Activated CD4-positive, alpha-beta T cell treated with anti-CD3 and anti-CD28 coated beads, Interleukin-2, Interleukin-6, amounts not matched to agents 100 ng/mL and 50 ng/mL, durations not matched to agents 16 hours and 8 hours (primary cell): ENCODE results near the gene ASRGL1.

ENCODE experiments used
- DNase-seq: peaks from one replicate; pipeline ENCODE4 v3.0.0-alpha.2; 2020

Gene ASRGL1

DNA sequence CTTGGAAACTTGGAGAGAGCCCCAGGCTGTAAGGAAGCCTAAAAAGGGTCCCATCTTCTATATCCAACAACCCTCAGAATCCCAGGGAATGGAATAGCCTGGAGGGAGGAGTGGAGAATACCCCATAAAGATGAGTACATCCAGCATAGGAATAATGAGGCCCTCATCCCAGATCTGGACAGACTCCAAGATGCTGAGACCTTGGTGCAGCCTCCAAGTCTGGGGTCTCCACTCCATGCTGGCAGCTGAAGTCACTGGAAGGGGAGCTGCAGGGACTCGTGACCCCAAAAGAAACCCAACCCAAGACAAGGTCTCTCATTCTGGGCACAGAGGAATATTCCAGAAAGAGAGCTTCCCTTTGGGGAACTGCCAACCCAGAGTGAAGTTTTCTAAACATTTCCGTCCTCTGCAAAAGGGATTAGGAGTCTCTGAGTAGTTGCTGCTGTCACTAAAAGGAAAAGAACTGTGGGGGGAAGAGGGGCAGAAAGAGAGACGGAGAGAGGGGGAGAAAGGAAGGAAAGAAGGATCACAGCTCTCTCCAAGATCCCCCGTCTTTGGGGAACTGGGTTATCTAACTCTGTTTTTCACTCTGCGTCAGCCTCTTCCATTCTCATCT is 82.2 kb downstream of the ASRGL1 start:
- DNase-seq, result no peak

DNA sequence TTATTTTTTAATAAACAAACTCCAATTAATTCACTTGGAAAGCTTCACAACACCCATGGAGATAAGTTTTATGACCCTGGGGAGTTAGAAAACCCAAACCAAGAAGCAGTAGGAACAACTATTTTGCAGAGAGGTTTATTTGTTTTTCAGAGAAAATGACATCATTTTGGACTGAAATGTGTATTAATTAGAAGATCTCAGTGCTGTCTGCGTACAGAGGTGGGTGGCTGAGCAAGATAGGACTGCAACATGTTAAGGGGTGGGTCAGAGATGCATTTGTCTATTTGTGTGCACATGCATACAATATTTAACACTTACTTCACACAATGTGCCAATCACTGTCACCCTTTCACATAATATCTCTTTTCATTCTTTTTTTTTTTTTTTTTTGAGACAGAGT is 82.7 kb downstream of the ASRGL1 start:
- DNase-seq, result no peak

DNA sequence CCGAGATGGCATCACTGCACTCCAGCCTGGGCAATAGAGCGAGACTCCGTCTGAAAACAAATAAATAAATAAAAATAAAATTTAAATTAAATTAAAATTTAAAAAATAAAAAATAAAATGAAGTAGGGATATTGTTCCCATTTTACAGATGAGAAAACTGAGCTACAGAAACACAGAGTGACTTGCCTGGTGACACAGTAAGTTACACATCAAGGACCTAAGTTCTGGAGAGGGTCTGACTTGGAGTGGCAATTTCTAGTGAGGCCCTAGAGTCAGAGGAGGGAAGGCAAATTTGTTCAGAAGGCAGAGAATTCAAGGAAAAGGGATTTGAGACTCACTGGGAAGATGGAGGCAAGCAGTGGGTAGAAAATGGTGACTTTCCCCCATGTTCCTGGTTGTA is 83.6 kb downstream of the ASRGL1 start:
- DNase-seq, result no peak

DNA sequence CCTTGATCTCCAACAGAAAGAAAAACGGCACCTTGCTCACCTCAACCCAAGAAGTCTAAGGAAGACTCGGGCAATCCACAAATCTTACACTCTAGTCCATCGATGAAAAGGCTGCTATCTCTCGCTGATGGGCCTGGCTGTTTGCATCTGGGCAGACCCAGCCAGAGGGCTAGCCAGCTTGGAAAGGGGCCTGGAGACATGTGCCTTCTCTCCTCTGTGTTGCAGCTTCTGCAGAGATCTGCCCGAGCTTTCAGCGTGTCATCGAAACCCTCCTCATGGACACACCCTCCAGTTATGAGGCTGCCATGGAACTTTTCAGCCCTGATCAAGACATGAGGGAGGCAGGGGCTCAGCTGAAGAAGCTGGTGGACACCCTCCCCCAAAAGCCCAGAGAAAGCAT is 84.7 kb downstream of the ASRGL1 start:
- no peak for DNase-seq

DNA sequence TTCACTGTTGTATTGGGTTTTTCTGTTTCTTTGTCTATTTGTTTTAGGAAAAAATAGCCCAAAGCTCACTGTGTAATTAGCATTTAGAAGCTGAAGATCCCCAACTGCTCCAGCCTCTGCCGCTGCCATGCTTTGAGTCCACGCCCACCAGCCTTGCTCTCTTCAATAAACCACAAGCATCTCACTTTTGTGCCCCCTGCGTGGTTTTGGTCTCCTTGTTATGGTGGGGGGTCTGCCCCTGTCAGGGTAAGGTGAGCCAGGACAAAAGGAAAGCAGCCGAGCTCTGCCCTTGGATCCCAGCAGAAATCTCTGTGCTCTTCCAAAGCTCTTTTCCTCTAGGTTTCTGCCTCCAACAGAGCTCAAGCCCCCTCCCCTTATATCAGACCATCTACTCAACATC is 85.8 kb downstream of the ASRGL1 start:
- DNase-seq, result no peak

DNA sequence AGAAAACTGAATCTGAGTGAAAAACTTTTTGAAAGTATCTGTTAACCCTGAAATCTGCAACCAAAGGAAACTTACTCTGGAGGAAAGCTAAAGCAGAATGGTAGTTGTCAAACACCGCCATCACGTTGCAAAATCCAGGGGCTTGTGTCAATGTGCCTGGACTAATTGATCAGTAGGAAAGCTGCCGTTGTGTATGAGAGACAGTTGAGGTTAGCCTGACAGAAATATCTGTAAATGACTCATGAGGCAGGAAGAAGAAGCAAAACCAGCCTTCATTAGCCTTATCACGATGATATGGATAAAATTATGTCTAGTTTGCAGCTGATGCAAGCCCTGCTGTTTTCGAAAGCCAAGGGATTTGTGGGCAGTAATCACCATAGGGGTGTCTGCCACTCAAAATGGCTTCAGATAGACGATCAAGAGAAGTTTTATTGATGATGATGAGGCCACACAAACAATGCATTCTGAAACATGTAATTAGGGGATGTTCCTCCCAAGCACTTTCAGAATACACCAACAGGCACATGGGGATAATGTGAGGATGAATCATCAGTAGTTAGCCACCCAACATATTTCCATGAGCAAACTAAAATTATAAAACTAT is 90.5 kb downstream of the ASRGL1 start:
- DNase-seq, result peak; percentile 82

DNA sequence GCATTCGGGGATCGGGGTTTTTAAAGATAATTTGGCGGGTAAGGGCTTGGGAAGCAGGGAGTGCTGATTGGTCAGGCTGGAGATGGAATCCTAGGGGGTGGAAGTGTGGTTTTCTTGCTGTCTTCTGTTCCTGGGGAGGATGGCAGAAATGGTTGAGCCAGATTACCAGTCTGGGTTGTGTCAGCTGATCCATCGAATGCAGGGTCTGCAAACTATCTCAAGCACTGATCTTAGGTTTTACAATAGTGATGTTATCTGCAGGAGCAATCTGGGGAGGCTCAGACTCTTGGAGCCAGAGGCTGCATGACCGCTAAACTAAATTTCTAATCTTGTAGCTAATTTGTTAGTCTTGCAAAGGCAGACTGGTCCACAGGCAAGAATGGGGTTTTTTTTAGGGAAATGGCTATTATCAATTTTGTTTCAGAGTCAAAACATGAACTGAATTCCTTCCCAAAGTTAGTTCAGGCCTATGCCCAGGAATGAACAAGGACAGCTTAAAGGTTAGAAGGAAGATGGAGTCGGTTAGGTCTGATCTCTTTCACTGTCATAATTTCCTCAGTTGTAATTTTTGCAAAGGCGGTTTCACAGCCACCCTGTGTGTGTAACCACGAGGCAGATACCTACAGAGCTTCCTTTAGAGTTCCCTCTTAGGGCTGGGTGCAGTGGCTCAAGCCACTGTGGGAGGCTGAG is 91.8 kb downstream of the ASRGL1 start:
- DNase-seq, result no peak

DNA sequence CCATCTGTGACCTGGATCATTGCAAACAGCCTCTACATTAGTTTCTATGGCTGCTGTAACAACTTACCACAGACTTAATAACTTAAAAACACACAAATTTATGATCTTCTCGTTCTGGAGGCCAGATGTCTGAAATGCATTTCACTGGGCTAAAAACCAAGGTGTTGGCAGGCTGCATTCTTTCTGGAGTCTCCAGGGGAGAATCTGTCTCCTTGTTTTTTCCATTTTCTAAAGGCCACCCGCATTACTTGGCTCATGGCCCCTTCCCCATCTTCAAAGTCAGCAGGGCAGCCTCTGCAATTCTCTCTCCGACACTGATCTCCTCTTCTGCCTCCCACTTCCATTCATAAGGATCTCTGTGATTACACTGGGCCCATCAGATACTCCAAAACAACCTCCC is 93.2 kb downstream of the ASRGL1 start:
- DNase-seq, result no peak

DNA sequence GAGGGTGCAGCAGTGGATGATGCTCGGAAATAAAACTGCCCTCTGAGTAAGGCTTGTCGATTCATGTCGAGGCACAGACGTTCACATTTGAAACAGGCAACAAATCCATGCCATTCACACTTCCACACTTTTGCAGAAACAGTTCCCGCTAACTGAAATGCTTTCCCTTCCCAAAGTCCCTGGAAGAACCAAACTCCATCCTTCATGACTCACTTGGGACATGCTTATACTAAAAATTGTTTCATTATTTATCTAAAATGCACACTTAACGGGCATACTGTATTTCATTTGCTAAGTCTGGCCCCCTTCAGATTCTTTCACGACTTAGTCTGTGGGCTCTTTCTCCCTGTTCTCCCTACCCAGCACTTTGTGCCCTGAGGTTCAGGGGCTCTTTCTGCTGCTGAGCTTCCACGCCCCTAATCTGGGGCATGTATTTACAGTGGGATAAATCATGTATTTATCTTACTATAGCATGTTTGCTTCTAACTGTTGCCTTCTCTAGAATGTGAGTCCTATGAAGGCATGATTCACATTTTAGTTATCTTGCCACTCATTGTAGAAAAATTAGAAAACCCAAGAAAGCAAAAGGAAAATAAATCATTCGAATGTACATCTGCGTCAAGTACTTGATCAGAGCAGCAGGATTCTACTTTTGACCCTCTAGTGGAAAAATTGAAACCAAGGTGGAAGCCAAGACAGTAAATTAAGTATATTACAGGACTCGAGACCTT is 94.1 kb downstream of the ASRGL1 start:
- DNase-seq, result no peak

DNA sequence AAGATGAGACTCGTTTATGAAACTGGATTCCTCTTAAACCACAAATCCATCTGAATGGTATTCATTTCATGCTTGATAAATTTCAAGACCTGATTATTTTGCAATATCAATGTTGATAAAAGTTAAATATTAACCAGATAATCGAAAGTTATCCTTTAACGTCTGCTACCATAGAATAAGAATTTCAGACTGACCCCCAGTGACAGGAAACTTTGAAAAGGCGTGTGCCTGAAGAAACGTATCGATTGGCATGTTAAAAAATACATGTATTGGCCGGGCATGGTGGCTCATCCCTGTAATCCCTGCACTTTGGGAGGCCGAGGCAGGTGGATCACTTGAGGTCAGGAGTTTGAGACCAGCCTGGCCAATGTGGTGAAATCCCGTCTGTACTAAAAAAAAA is 95.4 kb downstream of the ASRGL1 start:
- DNase-seq, result no peak

DNA sequence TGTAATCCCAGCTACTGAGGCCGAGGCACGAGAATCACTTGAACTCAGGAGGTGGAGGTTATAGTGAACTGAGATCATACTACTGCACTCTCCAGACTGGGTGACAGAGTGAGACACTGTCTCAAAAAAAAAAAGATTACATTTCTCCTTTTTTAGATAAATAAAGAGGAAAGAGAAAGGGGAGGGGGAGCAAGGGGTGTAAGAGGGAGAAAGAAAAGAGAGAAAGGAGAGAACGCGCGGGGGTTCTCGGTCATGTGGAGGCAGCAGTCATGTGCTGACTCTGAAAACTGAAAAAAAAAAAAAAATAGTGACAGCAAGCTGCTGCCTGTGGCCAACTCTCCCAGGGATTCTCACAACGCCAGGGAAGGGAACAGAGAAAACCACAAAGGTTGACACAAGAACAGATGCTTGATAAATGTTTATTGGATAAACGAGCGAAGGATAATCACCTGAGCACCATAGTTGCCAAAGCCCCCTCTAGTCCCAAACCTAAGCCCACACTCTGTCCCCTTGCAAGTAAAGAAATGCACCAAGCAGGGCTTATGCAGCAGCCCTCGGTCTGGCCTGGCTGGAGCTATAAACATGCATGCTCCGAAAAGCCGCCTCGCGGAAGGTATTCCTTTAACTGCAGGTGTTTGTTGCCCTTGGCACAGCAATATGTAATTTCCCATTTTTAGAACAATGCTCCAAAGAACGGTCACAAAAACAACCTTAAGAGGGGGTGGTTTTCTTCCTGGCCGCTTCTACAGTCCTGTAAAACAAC is 96.1 kb downstream of the ASRGL1 start:
- DNase-seq, result no peak

DNA sequence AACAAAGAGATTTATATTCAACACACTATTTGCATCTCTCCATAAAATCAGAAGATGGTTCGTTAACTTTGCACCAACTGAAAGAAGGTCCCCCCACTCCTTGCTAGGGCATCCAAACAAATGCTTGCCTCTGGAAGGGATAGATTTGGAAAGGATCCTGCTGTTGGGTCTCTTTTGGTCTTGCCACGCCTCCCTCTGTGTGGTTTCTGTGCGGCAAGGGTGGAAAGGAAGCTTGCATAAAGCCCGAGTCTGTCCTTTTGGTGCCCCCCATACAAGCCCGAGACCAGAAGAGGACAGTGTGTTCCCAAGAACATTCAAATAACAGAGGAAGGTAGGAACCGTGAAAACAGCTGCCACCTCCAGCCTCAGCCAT is 96.6 kb downstream of the ASRGL1 start:
- no peak for DNase-seq

DNA sequence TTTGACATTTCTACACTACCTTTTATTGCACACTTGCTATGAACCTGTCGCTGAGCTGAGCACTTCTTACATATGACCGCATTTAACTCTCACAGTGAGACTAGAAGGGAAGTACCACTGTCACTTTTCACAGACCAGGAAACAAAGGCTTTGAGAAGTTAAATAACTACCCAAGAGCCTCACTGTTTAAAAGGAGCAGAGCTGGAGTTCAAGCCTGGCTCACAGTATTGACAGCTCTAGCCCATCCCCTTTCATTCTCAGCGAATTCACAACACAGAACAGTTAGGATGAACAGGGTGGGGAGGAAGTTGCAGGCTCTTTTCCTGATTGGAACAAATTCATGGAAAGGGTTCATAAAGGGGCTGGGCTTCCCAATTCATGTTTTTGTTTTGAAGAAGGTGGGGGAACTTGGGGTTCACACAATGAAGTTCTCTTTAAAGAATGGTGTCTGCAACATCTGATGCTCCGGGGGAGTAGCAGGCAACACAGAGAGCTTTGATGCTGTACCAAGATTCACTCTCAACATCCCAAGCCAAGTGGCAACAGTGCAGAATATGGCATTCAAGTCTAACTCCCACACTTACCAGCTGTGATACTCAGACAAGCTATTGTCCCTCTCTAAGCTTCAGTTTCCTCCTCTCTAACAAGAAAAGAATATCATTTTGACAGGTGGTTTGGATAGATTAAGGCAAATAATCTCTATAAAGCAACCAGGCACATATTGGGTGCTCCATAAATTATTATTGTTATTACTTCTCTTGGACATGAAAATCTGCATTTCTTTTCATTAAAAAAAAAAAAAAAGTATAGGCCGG is 98.8 kb downstream of the ASRGL1 start:
- DNase-seq, result no peak

DNA sequence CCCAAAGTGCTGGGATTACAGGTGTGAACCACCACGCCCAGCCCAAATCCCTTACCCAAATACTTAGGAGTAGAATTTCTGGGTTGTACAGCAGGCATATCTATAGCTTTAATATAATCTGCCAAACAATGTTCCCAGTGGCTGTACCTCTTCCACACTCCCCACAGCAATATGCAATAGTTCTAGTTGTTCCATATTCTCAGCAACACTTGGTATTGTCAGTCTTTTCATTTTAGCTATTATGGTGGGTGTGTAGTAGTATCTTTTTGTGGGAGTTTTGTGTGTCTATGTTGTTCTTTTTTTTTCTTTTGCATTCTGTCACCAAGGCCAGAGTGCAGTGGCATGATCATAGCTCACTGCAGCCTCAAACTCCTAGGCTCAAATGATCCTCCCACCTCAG is 100.4 kb downstream of the ASRGL1 start:
- no peak for DNase-seq

DNA sequence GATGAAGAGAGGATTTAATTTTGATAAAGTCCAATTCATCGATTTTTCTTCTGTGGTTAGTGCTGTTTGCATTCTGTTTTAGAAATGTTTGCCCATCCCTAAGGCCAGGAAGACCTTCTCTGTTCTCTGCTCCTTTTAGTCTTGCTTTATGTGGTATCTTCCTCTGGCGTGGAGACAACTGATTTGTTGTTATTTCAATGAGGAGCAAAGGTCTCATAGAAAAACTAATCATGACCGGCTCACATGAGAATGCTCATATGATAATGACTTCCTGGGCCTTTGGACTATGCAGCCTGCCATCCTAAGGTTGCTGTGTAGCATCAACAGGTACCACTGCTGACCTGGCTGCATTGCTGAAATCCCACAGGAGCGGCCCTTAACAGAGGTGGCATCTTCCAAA is 101.4 kb downstream of the ASRGL1 start:
- no peak for DNase-seq

DNA sequence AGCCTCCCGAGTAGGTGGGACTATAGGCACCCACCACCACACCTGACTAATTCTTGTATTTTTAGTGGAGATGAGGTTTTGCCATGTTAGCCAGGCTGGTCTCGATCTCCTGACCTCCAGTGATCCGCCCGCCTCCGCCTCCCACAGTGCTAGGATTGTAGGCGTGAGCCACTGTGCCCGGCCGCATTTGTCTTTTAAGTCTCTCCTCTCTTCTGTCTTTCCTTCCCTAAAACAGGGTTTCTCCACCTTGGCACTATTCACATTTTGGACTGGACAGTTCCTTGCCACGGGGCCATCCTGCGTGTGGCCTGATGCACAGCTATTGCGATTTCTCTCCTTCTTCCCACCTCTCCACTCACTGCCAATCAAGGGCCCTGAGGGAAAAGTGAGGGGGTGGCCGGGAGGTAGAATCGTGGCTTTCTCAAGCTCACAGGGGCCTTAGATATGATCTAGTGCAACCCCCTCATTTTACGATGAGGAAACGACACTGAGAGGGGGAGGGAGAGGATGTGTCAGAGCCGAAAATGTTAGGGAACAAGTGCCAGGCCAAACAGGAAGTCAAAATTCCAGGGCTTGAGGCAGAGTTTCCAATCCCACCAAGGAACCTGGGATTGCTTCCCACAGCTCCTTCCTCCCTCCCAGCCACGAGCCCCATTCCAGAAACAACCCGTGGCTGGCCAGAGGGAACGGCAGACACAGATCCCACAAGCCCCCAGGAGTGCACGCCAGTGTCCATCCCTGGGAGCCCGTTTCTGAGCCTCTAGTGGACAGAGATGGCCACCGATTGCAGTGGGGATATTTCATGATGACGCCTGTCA is 102.7 kb downstream of the ASRGL1 start:
- DNase-seq, result no peak
